ENCODE results near the gene BRSK2. TPM values are rescaled to one million over a fixed set of nuclear protein-coding genes. Genes with fewer than 3 reads are reported as not detected.

BRSK2 gene
- polyA plus RNA-seq, 3 donors, result 0.67 to 50.2 (median 0.82) TPM

GRCh38 chr11:1391165-1392075 lies 1.7 kb downstream of the BRSK2 start:
- H3K27ac ChIP-seq (ENCODE audit: low read depth, low read length), result no peak overlapping the region
- WGBS, 3 donors, result 30 to 46% (median 35%) methylated on average over 35 of the region's 35 CpGs

DNA sequence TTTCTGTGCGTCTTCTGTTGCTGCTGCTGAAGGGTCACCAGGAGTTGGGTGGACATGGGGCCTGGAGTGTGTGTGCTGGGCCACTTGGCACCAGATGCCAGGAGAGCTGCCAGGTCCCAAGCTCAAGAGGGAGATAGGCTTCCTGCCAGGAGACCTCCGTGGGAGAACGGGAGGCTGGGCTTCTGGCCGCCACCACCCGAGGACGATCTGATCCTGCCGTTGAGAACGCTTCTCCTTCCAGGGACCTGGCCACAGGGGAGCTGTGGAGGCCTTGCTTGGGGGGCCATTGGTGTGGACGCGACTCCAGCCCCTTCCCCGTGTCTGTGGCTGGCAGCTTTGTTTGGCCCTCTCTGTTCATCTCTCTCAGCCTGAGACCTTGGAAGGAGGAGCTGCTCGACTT lies 2.4 kb downstream of the BRSK2 start:
- WGBS, 3 donors, result 36 to 73% (median 58%) methylated on average over 12 of the region's 12 CpGs
- H3K27ac ChIP-seq (ENCODE audit: low read depth, low read length), result no peak overlapping the region

- WGBS, 3 donors, result 84 to 89% (median 88%) methylated on average over 20 to 21 of the region's 21 CpGs
Observed at GRCh38 chr11:1392561-1392960, 2.8 kb downstream of the BRSK2 start.

GRCh38 chr11:1393038-1393710 lies 3.4 kb downstream of the BRSK2 start:
- WGBS, 3 donors, result 90 to 92% (median 91%) methylated on average over 17 to 19 of the region's 19 CpGs
- no peak overlapping the region for H3K27ac ChIP-seq (ENCODE audit: low read depth, low read length)

More at GRCh38 chr11:1392561-1392960, 2.8 kb downstream of the BRSK2 start:
- no peak overlapping the region for H3K27ac ChIP-seq (ENCODE audit: low read depth, low read length)

DNA sequence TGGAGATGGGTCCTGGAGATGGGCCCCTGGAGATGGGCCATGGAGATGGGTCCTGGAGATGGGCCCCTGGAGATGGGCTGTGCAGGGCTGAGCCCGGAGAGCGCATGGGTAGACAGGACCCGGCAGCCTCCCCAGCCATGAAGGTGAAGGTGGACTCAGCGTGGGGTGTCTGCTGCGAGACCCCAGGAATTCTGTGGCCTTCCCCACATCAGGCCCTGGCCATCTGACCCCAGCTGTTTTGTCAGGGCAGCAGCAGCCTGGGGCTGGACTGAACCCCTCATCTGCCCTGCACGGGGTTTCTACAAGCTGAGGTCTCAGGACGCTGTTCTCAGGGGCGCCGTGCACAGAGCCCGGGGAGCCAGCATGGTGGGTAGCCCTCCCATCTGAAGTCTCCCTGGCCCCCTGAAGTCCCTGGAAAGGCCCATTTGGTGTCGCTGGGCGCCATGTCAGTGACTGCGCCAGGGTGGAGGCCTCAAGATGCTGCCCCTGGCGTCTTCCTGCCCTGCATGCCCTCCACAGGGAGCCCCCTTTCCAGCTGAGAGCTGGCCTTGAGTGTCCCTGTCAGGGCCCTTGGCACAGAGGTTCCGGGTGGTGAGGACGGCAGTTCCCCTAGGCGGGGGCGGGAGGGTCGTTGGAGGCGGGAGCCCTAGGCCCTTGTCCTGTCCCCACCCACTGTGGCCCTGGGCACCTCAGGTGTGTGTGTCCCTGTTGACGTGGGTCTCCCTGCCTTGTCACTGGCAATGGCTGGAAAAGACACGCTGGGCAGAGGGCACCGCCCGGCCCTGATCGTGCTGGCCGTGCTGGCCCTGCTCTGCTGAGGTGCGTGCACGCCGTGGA lies 5.4 kb downstream of the BRSK2 start:
- H3K27ac ChIP-seq (ENCODE audit: low read depth, low read length), result no peak overlapping the region
- WGBS, 3 donors, result 87 to 93% (median 91%) methylated on average over 29 of the region's 29 CpGs

- 82 to 86% (median 85%) methylated on average over 18 to 19 of the region's 19 CpGs for WGBS, 3 donors
- no peak overlapping the region for H3K27ac ChIP-seq (ENCODE audit: low read depth, low read length)
Observed at GRCh38 chr11:1395773-1396374, 6.1 kb downstream of the BRSK2 start.

DNA sequence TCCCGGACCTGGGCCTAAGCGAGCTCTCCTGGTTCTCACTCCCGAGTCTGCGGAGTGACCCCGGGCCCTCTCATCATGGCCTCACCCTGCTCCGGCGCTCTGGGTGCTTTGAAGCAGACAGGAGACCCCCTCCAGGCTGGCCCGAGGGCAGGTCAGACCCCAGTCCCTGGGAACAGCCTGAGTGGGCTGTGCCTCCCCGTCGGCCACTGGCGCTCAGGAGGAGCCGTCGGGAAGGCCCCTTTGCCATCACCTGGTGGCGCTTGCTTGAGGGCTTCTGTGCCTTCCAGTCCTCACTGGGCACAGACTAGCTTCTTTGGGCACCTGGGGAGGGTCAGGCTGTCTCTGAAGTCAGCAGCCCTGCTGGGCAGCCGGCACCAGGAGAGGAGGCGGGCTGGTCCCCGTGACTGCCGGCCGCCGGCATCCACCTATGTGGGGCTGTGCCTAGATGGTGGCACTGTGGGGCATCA lies 6.7 kb downstream of the BRSK2 start:
- WGBS, 3 donors, result 90 to 94% (median 94%) methylated on average over 19 to 20 of the region's 20 CpGs
- no peak overlapping the region for H3K27ac ChIP-seq (ENCODE audit: low read depth, low read length)

- H3K27ac ChIP-seq (ENCODE audit: low read depth, low read length), result no peak overlapping the region
- WGBS, 3 donors, result 76 to 84% (median 84%) methylated on average over 19 of the region's 19 CpGs
Observed at GRCh38 chr11:1397146-1397861, 7.6 kb downstream of the BRSK2 start.

- 82 to 84% (median 82%) methylated on average over 21 to 22 of the region's 22 CpGs for WGBS, 3 donors
- no peak overlapping the region for H3K27ac ChIP-seq (ENCODE audit: low read depth, low read length)
Observed at GRCh38 chr11:1397862-1398527, 8.3 kb downstream of the BRSK2 start.

GRCh38 chr11:1398528-1399235 lies 8.9 kb downstream of the BRSK2 start:
- no peak overlapping the region for H3K27ac ChIP-seq (ENCODE audit: low read depth, low read length)
- WGBS, 3 donors, result 74 to 82% (median 78%) methylated on average over 23 of the region's 23 CpGs

- WGBS, 3 donors, result 58 to 69% (median 66%) methylated on average over 34 of the region's 34 CpGs
Observed at GRCh38 chr11:1399386-1400316, 9.9 kb downstream of the BRSK2 start.

GRCh38 chr11:1400317-1401170 lies 10.8 kb downstream of the BRSK2 start:
- 76 to 83% (median 78%) methylated on average over 28 to 30 of the region's 30 CpGs for WGBS, 3 donors
- no peak overlapping the region for H3K27ac ChIP-seq (ENCODE audit: low read depth, low read length)

More at GRCh38 chr11:1399386-1400316, 9.9 kb downstream of the BRSK2 start:
- no peak overlapping the region for H3K27ac ChIP-seq (ENCODE audit: low read depth, low read length)

DNA sequence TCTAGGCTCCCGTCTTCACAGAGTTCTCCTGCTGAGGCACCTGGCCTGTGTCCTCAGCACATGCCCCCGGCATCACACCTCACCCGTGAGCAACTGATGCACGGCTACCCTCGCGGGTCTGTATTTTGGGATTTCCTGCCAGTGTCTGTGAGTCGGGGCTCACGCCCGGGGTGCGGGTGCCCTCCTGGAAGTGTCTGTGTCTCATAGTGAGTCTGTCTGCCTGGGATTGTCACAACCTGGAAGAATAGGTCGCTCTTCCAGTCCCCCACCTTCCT lies 11.4 kb downstream of the BRSK2 start:
- WGBS, 3 donors, result 83 to 91% (median 84%) methylated on average over 11 of the region's 11 CpGs
- no peak overlapping the region for H3K27ac ChIP-seq (ENCODE audit: low read depth, low read length)

GRCh38 chr11:1401656-1402221 lies 12.0 kb downstream of the BRSK2 start:
- 21 to 29% (median 26%) methylated on average over 23 of the region's 23 CpGs for WGBS, 3 donors
- H3K27ac ChIP-seq (ENCODE audit: low read depth, low read length), result no peak overlapping the region
